ES-I3 (cell line): ENCODE data around the gene AANAT.

Experiments used
- H3K36me3 ChIP-seq: 2 replicates; pipeline ENCODE4 v1.6.1; 2013; ENCODE audit warnings: mild to moderate bottlenecking, low read length, control low read depth, moderate library complexity; ENCODE audit not compliant: insufficient read depth
- H3K4me1 ChIP-seq: 2 replicates; pipeline ENCODE4 v1.6.1; 2013; ENCODE audit warnings: mild to moderate bottlenecking, control low read depth, low read length; ENCODE audit not compliant: insufficient read depth
- H3K9ac ChIP-seq: 2 replicates; pipeline ENCODE4 v1.6.1; 2013; ENCODE audit warnings: low read depth, mild to moderate bottlenecking, low read length, moderate library complexity
- H3K9me3 ChIP-seq: 2 replicates; pipeline ENCODE4 v1.6.1; 2013; ENCODE audit warnings: mild to moderate bottlenecking, low read length, moderate library complexity; ENCODE audit not compliant: control insufficient read depth, insufficient read depth

The AANAT gene

GRCh38 chr17:76435751-76436150 is 31.7 kb upstream of the AANAT start:
- H3K9me3 ChIP-seq, result no peaks in the 10 kb centered on the region
- no peaks in the 10 kb centered on the region for H3K36me3 ChIP-seq
- peaks cover 36% of the 10 kb centered on the region for H3K4me1 ChIP-seq
- no peak overlapping the region for H3K9ac ChIP-seq

- no peaks in the 10 kb centered on the region for H3K9me3 ChIP-seq
- H3K36me3 ChIP-seq, result no peaks in the 10 kb centered on the region
- H3K4me1 ChIP-seq, result peaks cover 41% of the 10 kb centered on the region
- no peak overlapping the region for H3K9ac ChIP-seq
Observed at GRCh38 chr17:76437467-76438402, 29.7 kb upstream of the AANAT start.

GRCh38 chr17:76438906-76439305 is 28.5 kb upstream of the AANAT start:
- H3K9me3 ChIP-seq, result no peaks in the 10 kb centered on the region
- H3K4me1 ChIP-seq, result peaks cover 44% of the 10 kb centered on the region
- no peaks in the 10 kb centered on the region for H3K36me3 ChIP-seq
- H3K9ac ChIP-seq, result no peak overlapping the region

- Histone ChIP-seq H3K36me3 (no peaks in the 10 kb centered on the region), H3K9me3 (no peaks in the 10 kb centered on the region), H3K9ac (no peak overlapping the region), H3K4me1 (peaks cover 48% of the 10 kb centered on the region)
Observed at GRCh38 chr17:76439314-76439928, 28.0 kb upstream of the AANAT start.

- Histone ChIP-seq H3K9me3 (no peaks in the 10 kb centered on the region), H3K9ac (no peak overlapping the region), H3K36me3 (no peaks in the 10 kb centered on the region), H3K4me1 (peaks cover 61% of the 10 kb centered on the region)
Observed at GRCh38 chr17:76440751-76441362, 26.5 kb upstream of the AANAT start.

GRCh38 chr17:76441686-76442340 is 25.6 kb upstream of the AANAT start:
- H3K9ac ChIP-seq, result no peak overlapping the region
- no peaks in the 10 kb centered on the region for H3K36me3 ChIP-seq
- peaks cover 70% of the 10 kb centered on the region for H3K4me1 ChIP-seq
- no peaks in the 10 kb centered on the region for H3K9me3 ChIP-seq

GRCh38 chr17:76442341-76443338 is 24.8 kb upstream of the AANAT start:
- Histone ChIP-seq H3K9ac (no peak overlapping the region), H3K4me1 (peaks cover 79% of the 10 kb centered on the region)

GRCh38 chr17:76444518-76445311 is 22.7 kb upstream of the AANAT start:
- Histone ChIP-seq H3K9me3 (no peaks in the 10 kb centered on the region), H3K36me3 (no peaks in the 10 kb centered on the region), H3K9ac (no peak overlapping the region; the same call in 1 of the 2 replicates), H3K4me1 (peaks cover 81% of the 10 kb centered on the region)

More at GRCh38 chr17:76442341-76443338, 24.8 kb upstream of the AANAT start:
- no peaks in the 10 kb centered on the region for H3K9me3 ChIP-seq
- no peaks in the 10 kb centered on the region for H3K36me3 ChIP-seq

GRCh38 chr17:76445697-76446448 is 21.5 kb upstream of the AANAT start:
- Histone ChIP-seq H3K9me3 (no peaks in the 10 kb centered on the region), H3K4me1 (peaks cover 82% of the 10 kb centered on the region), H3K36me3 (no peaks in the 10 kb centered on the region), H3K9ac (no peak overlapping the region; the same call in 1 of the 2 replicates)

GRCh38 chr17:76446449-76447231 is 20.8 kb upstream of the AANAT start:
- Histone ChIP-seq H3K4me1 (peaks cover 77% of the 10 kb centered on the region), H3K9me3 (no peaks in the 10 kb centered on the region), H3K36me3 (no peaks in the 10 kb centered on the region), H3K9ac (no peak overlapping the region; the same call in 1 of the 2 replicates)

GRCh38 chr17:76447931-76448652 is 19.3 kb upstream of the AANAT start:
- no peaks in the 10 kb centered on the region for H3K36me3 ChIP-seq
- no peak overlapping the region for H3K9ac ChIP-seq
- peaks cover 63% of the 10 kb centered on the region for H3K4me1 ChIP-seq
- no peaks in the 10 kb centered on the region for H3K9me3 ChIP-seq
